ENCODE data around the gene OXNAD1. TPM values are rescaled to one million over a fixed set of nuclear protein-coding genes. Genes with fewer than 3 reads are reported as not detected.

Gene OXNAD1
- total RNA-seq, 1 experiment from 2014 or later: 23.7 TPM

GRCh38 chr3:16329826-16330129 is 64.8 kb downstream of the OXNAD1 start:
- H2BK120ac ChIP-seq (ENCODE audit: low read depth, low read length, poor library complexity, severe bottlenecking): no peak overlapping the region
- no peak for TF ChIP-seq CTCF (conservative IDR thresholded peaks at IDR 0.05)
- no peak overlapping the region for H2BK20ac ChIP-seq (ENCODE audit: low read depth, low read length, poor library complexity, severe bottlenecking)
- no peak overlapping the region for H3K4ac ChIP-seq (ENCODE audit: low read depth, low read length)
- no peak overlapping the region for H2AK5ac ChIP-seq (ENCODE audit: insufficient read length, low read length)
- no peak overlapping the region for H3T11ph ChIP-seq (ENCODE audit: low read length)
- no peak overlapping the region for H3K27ac ChIP-seq (ENCODE audit: insufficient read length, low read depth, low read length)
- no peak overlapping the region for H3K4me2 ChIP-seq (ENCODE audit: insufficient read depth, insufficient read length, low read length)
- no peak overlapping the region for H3K9ac ChIP-seq (ENCODE audit: extremely low read depth, insufficient read length, low read length)
- H3K4me3 Mint-ChIP-seq: no peak overlapping the region
- H4K5ac ChIP-seq (ENCODE audit: insufficient read length, low read depth, low read length): no peak overlapping the region
- H3K27ac Mint-ChIP-seq: peak overlapping the region in 2 of 3 experiments; percentile 21 to 71; a peak in 2 of 7 replicates
- H3K23ac ChIP-seq (ENCODE audit: insufficient read length, low read depth, low read length): no peak overlapping the region
- DNase-seq: no peak
- no peak overlapping the region for H3K14ac ChIP-seq (ENCODE audit: insufficient read depth, low read length)
- no peaks in the 10 kb centered on the region for H4K20me1 ChIP-seq (ENCODE audit: control insufficient read depth, insufficient read depth, insufficient read length)
- H3K4me1 ChIP-seq (ENCODE audit: insufficient read depth, low read length): peaks cover 3% of the 10 kb centered on the region; the same call in 1 of the 2 replicates
- H3K9me3 Mint-ChIP-seq: peaks cover 13% of the 10 kb centered on the region in 2 experiments
- no peaks in the 10 kb centered on the region; the same call in 1 of the 2 replicates for H3K27me3 Mint-ChIP-seq (ENCODE audit: low read depth)
- no peaks in the 10 kb centered on the region for H3K27me3 ChIP-seq (ENCODE audit: insufficient read depth, low read length)
- H3K79me1 ChIP-seq (ENCODE audit: insufficient read depth, low read depth, low read length, poor library complexity, severe bottlenecking): no peaks in the 10 kb centered on the region
- H3K18ac ChIP-seq (ENCODE audit: insufficient read length, low read depth, low read length): no peak overlapping the region
- H4K8ac ChIP-seq (replicated peaks; ENCODE audit: insufficient read length, low read depth, low read length): no peak overlapping the region
- peaks cover 32 to 47% (median 46%) of the 10 kb centered on the region in 3 experiments for H3K36me3 Mint-ChIP-seq (ENCODE audit: insufficient read depth in 1 of 3, low read depth in 3 of 3)
- H2BK15ac ChIP-seq (ENCODE audit: low read depth, low read length): no peak overlapping the region
- no peak overlapping the region for H4K91ac ChIP-seq (ENCODE audit: insufficient read length, low read depth, low read length)
- no peak overlapping the region for H2AFZ ChIP-seq (ENCODE audit: low read length)
- H2BK5ac ChIP-seq (ENCODE audit: insufficient read length, low read length): no peak overlapping the region
- no peak overlapping the region for H2BK12ac ChIP-seq (ENCODE audit: insufficient read length, low read depth, low read length)
- WGBS (ENCODE audit: extremely low coverage, insufficient read length, low lambda C conversion rate): no CpG with 5 or more reads among the region's 9 CpGs
- H3K56ac ChIP-seq (ENCODE audit: insufficient read length, low read depth, low read length): no peak overlapping the region
- H3K79me2 ChIP-seq (ENCODE audit: insufficient read depth, low read length): no peaks in the 10 kb centered on the region
- no peaks in the 10 kb centered on the region for H3K23me2 ChIP-seq (ENCODE audit: insufficient read length, low read depth, low read length, poor library complexity, severe bottlenecking)
- peaks cover 7 to 17% of the 10 kb centered on the region in 2 experiments for H3K4me1 Mint-ChIP-seq
- no peaks in the 10 kb centered on the region for H3K9me3 ChIP-seq (ENCODE audit: control insufficient read depth, low read depth, low read length)
